Stomach (tissue), 9 donors: ENCODE results near the gene SVOPL. TPM values are rescaled to one million over a fixed set of nuclear protein-coding genes. Genes with fewer than 3 reads are reported as not detected.

Experiments
- DNase-seq, 2 donors: peaks; one replicate each; pipeline versions ENCODE4 v3.0.0 to v3.0.0-alpha.2; 2013 to 2019
- H3K27ac ChIP-seq, 5 donors: fragments of 200-600 bp in 4 of 5; sonication (generic) in 4 of 5; one replicate each; pipeline ENCODE4 v1.5.1; 2013 to 2019; ENCODE audit warnings: mild to moderate bottlenecking in 1 of 5, moderate library complexity in 1 of 5
- H3K27me3 ChIP-seq, 3 donors: fragments of 200-600 bp; sonication (generic); one replicate each; pipeline ENCODE4 v1.5.1; 2017 to 2019; ENCODE audit warnings: mixed run types in 1 of 3
- H3K36me3 ChIP-seq, 4 donors: fragments of 200-600 bp; sonication (generic); 1 replicate in 3 of 4; 2 replicates in 1 of 4; pipeline ENCODE4 v1.5.1; 2016 to 2019
- H3K4me1 ChIP-seq, 4 donors: fragments of 200-600 bp; sonication (generic); one replicate each; pipeline ENCODE4 v1.5.1; 2016 to 2019
- H3K4me3 ChIP-seq, 4 donors: fragments of 200-600 bp; sonication (generic) in 3 of 4; one replicate each; pipeline ENCODE4 v1.5.1; 2016 to 2019; ENCODE audit warnings: mild to moderate bottlenecking in 1 of 4
- H3K9me3 ChIP-seq, 4 donors: fragments of 200-600 bp; sonication (generic); one replicate each; pipeline ENCODE4 v1.5.1; 2016 to 2019
- CTCF ChIP-seq, 7 experiments: fragments of 450-650 bp in 4 of 7; fragments of 200-600 bp in 3 of 7; sonication (generic) in 3 of 7; IDR thresholded peaks; one replicate each; pipeline ENCODE4 v1.5.1; 2016 to 2019; ENCODE audit warnings: antibody characterized with exemption in 7 of 7, control low read depth in 2 of 7, mild to moderate bottlenecking in 1 of 7
- EP300 ChIP-seq: sonication (generic); formaldehyde crosslinking; IDR thresholded peaks from one replicate; pipeline ENCODE4 v1.6.1; 2017; ENCODE audit warnings: antibody characterized with exemption
- POLR2A ChIP-seq, 4 donors: fragments of 450-650 bp; IDR thresholded peaks; one replicate each; pipeline ENCODE4 v1.6.1; 2016; ENCODE audit warnings: antibody characterized with exemption in 4 of 4, control low read depth in 2 of 4, mild to moderate bottlenecking in 1 of 4, moderate library complexity in 1 of 4
- POLR2AphosphoS5 ChIP-seq, 3 donors: sonication (generic); formaldehyde crosslinking; IDR thresholded peaks; one replicate each; pipeline ENCODE4 v1.6.1; 2016; ENCODE audit warnings: antibody characterized with exemption in 3 of 3
- WGBS, 5 donors: extraction: QIAGEN DNeasy Blood & Tissue Kit in 3 of 5; methylation state at CpG; one replicate each; pipeline versions ENCODE4 v1.1.5 to v1.1.7; 2013 to 2018; 5-methylcytosine and 5-hydroxymethylcytosine counted together
- intact Hi-C: fragments of 100-400 bp; cut with DNase I; formaldehyde crosslinking; loops from one replicate; pipeline ENCODE4 v1.15.1; 2023; ENCODE audit warnings: low total_unique reads
- polyA plus RNA-seq, 3 donors: library from polyadenylated mRNA; stranded (reverse); fragments of 200-250 nt; gene quantifications; one replicate each; pipeline ENCODE4 v1.2.3, GENCODE V29; 2013
- total RNA-seq, 5 donors: library from RNA; depleted of rRNA; stranded (reverse); fragments of >200 nt; gene quantifications; one replicate each; pipeline versions ENCODE4 v1.1.0 to v1.2.3, GENCODE V29; 2014 to 2016
- donor health status: healthy with polysubstance abuse.
- donor health status: Bipolar disorder and iron deficiency.
- donor health status: healthy.

Gene SVOPL
- total and polyA plus RNA-seq, 8 donors = under 0.01 to 2.3 (median 0.13) TPM; not detected in 5

DNA sequence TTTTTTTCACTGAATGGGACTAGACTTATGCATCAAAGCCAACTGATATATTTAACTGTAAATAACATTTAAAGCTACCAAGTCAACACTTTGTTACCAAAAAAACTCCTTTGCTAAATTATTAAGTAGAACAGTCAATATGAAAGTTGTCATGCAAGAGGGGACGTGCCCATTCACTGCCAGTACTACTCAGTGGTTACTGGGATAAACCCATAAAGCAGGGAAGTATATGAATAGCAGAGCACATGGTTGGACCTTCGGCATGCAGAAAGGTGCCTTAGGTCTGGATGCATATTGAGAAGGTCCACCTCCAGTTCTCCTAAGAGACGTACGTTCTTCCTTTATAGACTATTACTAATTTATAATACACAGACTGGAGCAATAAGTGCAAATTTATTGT lies 120.1 kb downstream of the SVOPL start:
- Histone ChIP-seq H3K36me3 (peaks cover 34 to 99% (median 96%) of the 10 kb centered on the region in 4 donors), H3K27me3 (no peaks in the 10 kb centered on the region), H3K9me3 (no peaks in the 10 kb centered on the region), H3K27ac (no peak overlapping the region), H3K4me3 (no peak overlapping the region), H3K4me1 (no peaks in the 10 kb centered on the region)
- WGBS, 5 donors = 92 to 98% (median 95%) methylated on average over 4 of the region's 4 CpGs
- TF ChIP-seq POLR2A (IDR thresholded peaks at IDR 0.05) (no peak), POLR2AphosphoS5 (IDR thresholded peaks at IDR 0.05) (no peak), CTCF (IDR thresholded peaks at IDR 0.05) (no peak), EP300 (no peak)
- DNase-seq = no peak
- intact Hi-C loops = no loop called here

DNA sequence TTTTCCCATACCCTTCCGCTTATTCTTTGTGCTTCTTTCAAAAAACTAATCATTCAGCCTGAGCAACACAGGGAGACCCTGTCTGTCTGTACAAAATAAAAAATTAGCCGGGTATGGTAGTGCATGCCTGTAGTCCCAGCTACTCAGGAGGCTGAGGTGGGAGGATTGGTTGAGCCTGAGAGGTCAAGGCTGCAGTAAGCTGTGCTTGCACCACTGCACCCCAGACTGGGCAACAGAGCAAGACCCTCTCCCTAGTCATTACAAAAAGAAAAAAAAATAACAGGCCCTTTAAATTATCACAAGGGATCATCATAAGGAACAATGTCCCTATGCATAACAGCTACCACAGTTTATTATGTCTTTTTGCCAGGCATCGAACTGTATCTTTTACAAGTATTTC lies 121.5 kb downstream of the SVOPL start:
- no peak for DNase-seq
- TF ChIP-seq POLR2A (IDR thresholded peaks at IDR 0.05) (no peak), CTCF (IDR thresholded peaks at IDR 0.05) (no peak), POLR2AphosphoS5 (IDR thresholded peaks at IDR 0.05) (no peak), EP300 (no peak)
- WGBS, 5 donors = 98 to 100% (median 98%) methylated on average over 3 of the region's 3 CpGs
- intact Hi-C loops = no loop called here
- Histone ChIP-seq H3K4me3 (no peak overlapping the region), H3K4me1 (no peaks in the 10 kb centered on the region), H3K27ac (no peak overlapping the region), H3K27me3 (no peaks in the 10 kb centered on the region), H3K9me3 (no peaks in the 10 kb centered on the region), H3K36me3 (peaks cover 30 to 98% (median 89%) of the 10 kb centered on the region in 4 donors)

DNA sequence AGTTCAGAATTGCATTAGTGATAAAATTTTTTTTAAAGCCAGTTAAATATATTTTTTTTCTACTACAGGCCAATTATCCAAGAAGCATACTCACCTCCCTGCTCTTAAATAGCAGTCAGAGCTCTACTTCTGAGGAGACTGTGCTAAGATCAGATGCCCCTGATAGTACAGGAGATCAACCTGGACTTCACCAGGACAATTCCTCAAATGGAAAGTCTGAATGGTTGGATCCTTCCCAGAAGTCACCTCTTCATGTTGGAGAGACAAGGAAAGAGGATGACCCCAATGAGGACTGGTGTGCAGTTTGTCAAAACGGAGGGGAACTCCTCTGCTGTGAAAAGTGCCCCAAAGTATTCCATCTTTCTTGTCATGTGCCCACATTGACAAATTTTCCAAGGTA lies 122.0 kb downstream of the SVOPL start:
- H3K9me3 ChIP-seq = no peaks in the 10 kb centered on the region
- no peak overlapping the region for H3K27ac ChIP-seq
- H3K36me3 ChIP-seq = peaks cover 26 to 97% (median 87%) of the 10 kb centered on the region in 4 donors
- DNase-seq = no peak
- H3K27me3 ChIP-seq = no peaks in the 10 kb centered on the region
- TF ChIP-seq CTCF (IDR thresholded peaks at IDR 0.05) (no peak), EP300 (no peak)
- intact Hi-C loops = no loop called here
- no peak overlapping the region for H3K4me3 ChIP-seq
- 86 to 97% (median 94%) methylated on average over 1 of the region's 1 CpG for WGBS, 5 donors
- no peaks in the 10 kb centered on the region for H3K4me1 ChIP-seq

- 88 to 99% (median 93%) methylated on average over 5 of the region's 5 CpGs for WGBS, 5 donors
- Histone ChIP-seq H3K27ac (no peak overlapping the region), H3K9me3 (no peaks in the 10 kb centered on the region), H3K4me3 (no peak overlapping the region), H3K4me1 (no peaks in the 10 kb centered on the region), H3K36me3 (peaks cover 22 to 98% (median 86%) of the 10 kb centered on the region in 4 donors), H3K27me3 (no peaks in the 10 kb centered on the region)
- TF ChIP-seq CTCF (IDR thresholded peaks at IDR 0.05) (no peak), EP300 (no peak), POLR2AphosphoS5 (IDR thresholded peaks at IDR 0.05) (no peak), POLR2A (IDR thresholded peaks at IDR 0.05) (no peak)
- intact Hi-C loops = no loop called here
- DNase-seq = no peak
Measured at GRCh38 chr7:138575897-138576428, 125.2 kb downstream of the SVOPL start.
